RWPE2 (cell line): ENCODE measurements around the gene AQR.

Source experiments
- ATAC-seq: fragments of 200-7000 bp; cut with Tn5 transposase; 3 replicates; pipeline ENCODE4 v1.9.1; 2021; ENCODE audit warnings: low read depth
- DNase-seq: peaks from one replicate; pipeline ENCODE4 v3.0.0-alpha.2; 2020; ENCODE audit warnings: low spot score
- H3K27ac ChIP-seq: fragments of 450-650 bp; 2 replicates; pipeline ENCODE4 v1.5.1; 2017; ENCODE audit warnings: mild to moderate bottlenecking; ENCODE audit not compliant: poor library complexity, severe bottlenecking
- H3K27me3 ChIP-seq: fragments of 250-450 bp; sonication (Bioruptor Pico); 2 replicates; pipeline ENCODE4 v1.5.1; 2021; ENCODE audit warnings: mild to moderate bottlenecking, moderate library complexity; ENCODE audit not compliant: insufficient read depth, poor library complexity, severe bottlenecking
- H3K36me3 ChIP-seq: fragments of 250-450 bp; sonication (Bioruptor Pico); 2 replicates; pipeline ENCODE4 v1.5.1; 2020; ENCODE audit warnings: low read depth, mild to moderate bottlenecking, moderate library complexity
- H3K4me1 ChIP-seq: fragments of 250-450 bp; sonication (Bioruptor Pico); 2 replicates; pipeline ENCODE4 v1.5.1; 2021; ENCODE audit warnings: mild to moderate bottlenecking, moderate library complexity; ENCODE audit not compliant: insufficient read depth, poor library complexity, severe bottlenecking
- H3K4me3 ChIP-seq: fragments of 250-450 bp; sonication (Bioruptor Pico); 2 replicates; pipeline ENCODE4 v1.5.1; 2021; ENCODE audit warnings: mild to moderate bottlenecking, moderate library complexity; ENCODE audit not compliant: severe bottlenecking
- H3K9me3 ChIP-seq: fragments of 250-450 bp; sonication (Bioruptor Pico); 2 replicates; pipeline ENCODE4 v1.5.1; 2021; ENCODE audit warnings: mild to moderate bottlenecking, moderate library complexity; ENCODE audit not compliant: severe bottlenecking
- TF ChIP-seq, protein P1 (sequence below): fragments of 450-650 bp; IDR thresholded peaks from one replicate; pipeline ENCODE4 v1.5.1; 2017; ENCODE audit warnings: mild to moderate bottlenecking, moderate library complexity; ENCODE audit not compliant: poor library complexity, severe bottlenecking

Gene AQR

DNA sequence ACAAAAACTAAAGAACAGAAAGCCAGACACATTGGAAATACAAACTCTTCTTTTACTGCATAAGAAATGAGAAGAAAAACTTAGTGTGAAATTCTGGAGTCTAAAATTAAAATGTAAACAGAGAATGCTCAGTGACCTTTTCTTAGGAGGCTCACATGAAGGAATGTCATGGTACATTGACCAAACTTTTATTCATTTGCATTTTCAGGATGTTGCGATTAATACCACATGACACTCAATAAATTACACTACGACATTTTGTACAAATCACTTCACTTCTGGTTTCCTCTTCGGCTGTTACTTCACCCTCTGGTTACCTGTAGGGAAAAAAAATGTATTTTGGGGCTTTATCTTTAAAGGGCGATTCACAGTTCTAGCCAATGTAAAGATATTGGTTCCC lies 117.8 kb downstream of the AQR start:
- no peak for ATAC-seq
- no peak overlapping the region for H3K27ac ChIP-seq
- TF ChIP-seq, protein P1, sequence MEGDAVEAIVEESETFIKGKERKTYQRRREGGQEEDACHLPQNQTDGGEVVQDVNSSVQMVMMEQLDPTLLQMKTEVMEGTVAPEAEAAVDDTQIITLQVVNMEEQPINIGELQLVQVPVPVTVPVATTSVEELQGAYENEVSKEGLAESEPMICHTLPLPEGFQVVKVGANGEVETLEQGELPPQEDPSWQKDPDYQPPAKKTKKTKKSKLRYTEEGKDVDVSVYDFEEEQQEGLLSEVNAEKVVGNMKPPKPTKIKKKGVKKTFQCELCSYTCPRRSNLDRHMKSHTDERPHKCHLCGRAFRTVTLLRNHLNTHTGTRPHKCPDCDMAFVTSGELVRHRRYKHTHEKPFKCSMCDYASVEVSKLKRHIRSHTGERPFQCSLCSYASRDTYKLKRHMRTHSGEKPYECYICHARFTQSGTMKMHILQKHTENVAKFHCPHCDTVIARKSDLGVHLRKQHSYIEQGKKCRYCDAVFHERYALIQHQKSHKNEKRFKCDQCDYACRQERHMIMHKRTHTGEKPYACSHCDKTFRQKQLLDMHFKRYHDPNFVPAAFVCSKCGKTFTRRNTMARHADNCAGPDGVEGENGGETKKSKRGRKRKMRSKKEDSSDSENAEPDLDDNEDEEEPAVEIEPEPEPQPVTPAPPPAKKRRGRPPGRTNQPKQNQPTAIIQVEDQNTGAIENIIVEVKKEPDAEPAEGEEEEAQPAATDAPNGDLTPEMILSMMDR = no peak

DNA sequence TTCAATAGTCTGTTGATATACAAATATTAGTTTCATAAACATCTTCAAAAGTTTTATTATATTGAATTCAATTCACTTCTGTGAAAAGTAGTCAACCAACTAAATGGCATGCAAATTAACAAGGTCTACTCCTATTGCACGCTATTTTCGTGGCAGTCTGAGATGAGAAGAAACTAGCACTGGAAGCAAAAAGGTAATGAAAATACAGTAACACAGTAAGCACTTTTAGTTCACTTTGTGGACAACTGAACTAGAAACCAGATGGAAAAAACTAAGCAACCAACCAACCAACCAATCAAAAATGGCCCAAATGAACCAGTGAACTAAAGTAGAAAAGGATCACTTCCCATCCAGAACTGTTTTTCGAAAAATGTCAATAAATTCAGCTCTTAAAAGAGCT lies 118.5 kb downstream of the AQR start:
- no peak for ATAC-seq
- Histone ChIP-seq H3K36me3 (peaks cover 4% of the 10 kb centered on the region), H3K4me3 (no peak overlapping the region), H3K27ac (no peak overlapping the region), H3K4me1 (peaks cover 4% of the 10 kb centered on the region), H3K9me3 (no peaks in the 10 kb centered on the region), H3K27me3 (no peaks in the 10 kb centered on the region)
- no peak for DNase-seq
- TF ChIP-seq, protein P1 = no peak

More for the DNA sequence above, 117.8 kb downstream of the AQR start:
- H3K4me1 ChIP-seq = peaks cover 9% of the 10 kb centered on the region
- no peaks in the 10 kb centered on the region for H3K27me3 ChIP-seq
- H3K4me3 ChIP-seq = no peak overlapping the region
- H3K36me3 ChIP-seq = peaks cover 11% of the 10 kb centered on the region
- DNase-seq = no peak
- H3K9me3 ChIP-seq = no peaks in the 10 kb centered on the region

DNA sequence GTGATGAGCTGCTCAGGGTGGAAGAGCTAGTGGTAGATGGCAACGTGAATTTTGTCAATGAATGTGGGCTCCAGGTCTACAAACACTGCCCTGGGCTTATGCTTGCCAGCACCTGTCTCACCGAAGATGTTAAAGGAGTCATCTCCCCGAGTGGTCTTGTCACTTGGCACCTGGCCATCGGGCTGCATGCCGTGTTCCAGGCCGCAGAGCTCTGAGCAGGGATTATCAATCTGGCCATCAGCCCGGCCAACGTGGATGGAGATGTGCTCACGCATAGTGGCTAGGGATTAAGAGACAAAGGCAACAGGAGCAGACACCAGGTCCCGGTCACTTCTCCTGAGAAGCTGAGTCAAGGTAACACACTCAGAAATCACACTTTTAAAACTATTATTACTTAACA lies 119.4 kb downstream of the AQR start:
- no peak overlapping the region for H3K4me3 ChIP-seq
- no peaks in the 10 kb centered on the region for H3K4me1 ChIP-seq
- TF ChIP-seq, protein P1 = no peak
- no peaks in the 10 kb centered on the region for H3K27me3 ChIP-seq
- H3K27ac ChIP-seq = no peak overlapping the region
- H3K36me3 ChIP-seq = no peaks in the 10 kb centered on the region
- peak; percentile 23; the same call in 2 of the 3 replicates for ATAC-seq
- no peak for DNase-seq
- H3K9me3 ChIP-seq = no peaks in the 10 kb centered on the region

DNA sequence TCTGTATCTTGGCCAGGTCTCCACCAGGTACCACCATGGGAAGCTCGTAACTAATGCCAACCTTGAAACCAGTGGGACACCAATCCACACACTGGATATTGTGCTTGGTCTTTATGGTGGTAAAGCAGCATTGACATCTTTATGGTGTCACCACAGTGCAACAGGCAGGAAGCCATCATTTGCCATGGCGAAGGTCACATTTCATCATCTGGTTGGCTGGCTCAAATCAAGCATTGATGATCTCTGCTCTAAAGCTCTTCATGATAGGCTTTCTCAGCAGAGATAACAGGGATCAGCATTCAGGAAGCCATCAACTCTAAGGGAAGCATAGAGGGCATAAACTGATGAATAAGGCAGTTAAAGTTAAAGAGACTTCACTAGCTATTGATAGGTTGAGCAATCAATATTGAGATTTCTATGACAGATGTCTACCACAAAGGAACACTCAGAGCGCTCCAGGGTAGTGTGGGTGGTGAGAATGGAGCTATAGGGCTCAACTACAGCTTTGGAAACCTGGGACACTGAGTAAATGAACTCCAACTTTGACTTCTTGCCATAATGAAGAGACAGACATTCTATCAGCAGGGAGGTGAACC lies 120.1 kb downstream of the AQR start:
- no peaks in the 10 kb centered on the region for H3K27me3 ChIP-seq
- H3K36me3 ChIP-seq = no peaks in the 10 kb centered on the region
- no peaks in the 10 kb centered on the region for H3K9me3 ChIP-seq
- H3K27ac ChIP-seq = no peak overlapping the region
- H3K4me1 ChIP-seq = no peaks in the 10 kb centered on the region
- no peak overlapping the region for H3K4me3 ChIP-seq
- no peak for ATAC-seq
- DNase-seq = no peak
- TF ChIP-seq, protein P1 = no peak

DNA sequence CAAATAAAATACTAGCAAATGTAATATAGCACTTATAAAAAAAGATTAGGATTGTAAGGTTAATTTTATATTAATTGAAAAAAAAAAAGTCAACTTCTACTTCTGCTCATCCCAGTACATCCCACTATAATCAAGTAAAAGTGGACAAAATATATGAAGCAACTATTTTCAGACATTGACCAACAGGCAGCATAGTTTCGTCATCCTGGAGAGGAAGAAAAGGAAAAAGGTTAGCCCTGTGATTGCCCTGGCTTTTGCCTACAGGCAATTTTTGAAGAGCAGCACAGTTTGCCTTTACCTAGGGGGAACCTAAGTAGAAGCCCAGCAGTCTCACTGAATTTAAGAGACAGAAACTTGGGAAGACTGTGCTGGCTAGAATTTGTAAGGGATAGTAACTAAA lies 121.9 kb downstream of the AQR start:
- ATAC-seq (no peak), DNase-seq (no peak)
- Histone ChIP-seq H3K4me3 (no peak overlapping the region), H3K9me3 (no peaks in the 10 kb centered on the region), H3K27me3 (no peaks in the 10 kb centered on the region), H3K36me3 (no peaks in the 10 kb centered on the region), H3K4me1 (no peaks in the 10 kb centered on the region), H3K27ac (no peak overlapping the region)
- TF ChIP-seq, protein P1 = no peak
